Stimulated activated CD4-positive, alpha-beta T cell treated with anti-CD3 and anti-CD28 coated beads, Interleukin-12 subunit alpha, Interleukin-12 subunit beta, amount 100 ng/mL, for 24 hours (primary cell): ENCODE results near the gene CD209.
"Not testable (repeated sequence)": the region's sequence is repeated elsewhere in the genome, so short reads cannot be mapped to it uniquely, and the experiment has no call there.

Source experiments
- DNase-seq, 2 experiments: peaks; one replicate each; pipeline ENCODE4 v3.0.0-alpha.2; 2020; ENCODE audit warnings: low read depth in 2 of 2

The CD209 gene

GRCh38 chr19:7769171-7769570 is 21.8 kb upstream of the CD209 start:
- no peak for DNase-seq

DNA sequence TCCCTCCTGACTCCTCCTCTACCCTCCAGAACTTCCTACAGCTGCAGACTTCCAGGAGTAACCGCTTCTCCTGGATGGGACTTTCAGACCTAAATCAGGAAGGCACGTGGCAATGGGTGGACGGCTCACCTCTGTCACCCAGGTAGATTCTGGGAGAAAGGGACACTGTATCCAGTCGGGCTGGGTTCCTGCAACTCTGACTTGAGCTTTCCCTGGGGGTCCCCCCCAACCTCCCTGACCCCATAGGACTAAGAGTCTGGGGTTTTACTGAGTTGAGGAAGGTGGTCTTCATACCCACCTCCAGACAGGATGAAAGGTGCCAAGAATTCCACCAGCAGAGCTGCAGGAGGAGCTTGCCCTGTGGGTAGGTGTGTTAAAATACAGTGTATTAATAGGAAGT is 20.2 kb upstream of the CD209 start:
- no peak for DNase-seq

GRCh38 chr19:7766535-7766934 is 19.2 kb upstream of the CD209 start:
- DNase-seq: no peak

DNA sequence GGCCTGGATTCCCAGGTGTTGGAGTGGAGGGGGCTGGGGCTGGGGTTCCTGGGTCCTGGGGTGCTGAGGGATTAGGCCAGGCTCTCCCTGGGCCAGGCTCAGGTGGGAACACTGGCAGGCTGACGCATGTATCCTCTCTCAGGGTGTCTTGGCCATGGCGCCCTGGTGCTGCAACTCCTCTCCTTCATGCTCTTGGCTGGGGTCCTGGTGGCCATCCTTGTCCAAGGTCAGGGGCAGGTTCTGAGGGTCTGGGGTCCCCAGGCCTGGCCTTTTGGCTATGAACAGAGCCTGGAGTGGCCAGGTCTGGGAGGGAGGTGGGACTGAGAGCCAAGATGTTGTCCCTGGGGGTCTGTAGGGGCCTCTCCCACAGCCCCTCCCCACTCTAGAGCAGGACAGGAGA is 17.7 kb upstream of the CD209 start:
- DNase-seq: not testable (repeated sequence)

DNA sequence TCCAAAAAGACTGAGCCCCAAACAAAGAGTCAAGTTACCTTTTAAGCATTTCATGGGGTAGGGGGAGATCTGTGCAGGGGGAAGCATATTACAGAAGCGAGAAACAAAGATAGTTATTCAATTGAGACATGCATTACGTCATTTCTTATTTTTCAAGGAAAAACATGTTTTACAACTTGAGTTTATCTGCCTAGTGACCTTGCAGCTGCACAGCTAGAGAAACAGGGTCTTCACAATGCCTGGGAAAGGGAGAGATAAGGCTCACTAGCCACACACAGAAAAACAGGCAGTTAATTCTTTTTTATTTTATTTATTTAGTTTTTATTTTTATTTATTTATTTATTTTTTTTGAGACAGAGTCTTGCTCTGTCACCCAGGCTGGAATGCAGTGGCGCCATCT is 16.8 kb upstream of the CD209 start:
- DNase-seq: not testable (repeated sequence)

- no peak for DNase-seq
Measured at GRCh38 chr19:7763696-7764095, 16.4 kb upstream of the CD209 start.

DNA sequence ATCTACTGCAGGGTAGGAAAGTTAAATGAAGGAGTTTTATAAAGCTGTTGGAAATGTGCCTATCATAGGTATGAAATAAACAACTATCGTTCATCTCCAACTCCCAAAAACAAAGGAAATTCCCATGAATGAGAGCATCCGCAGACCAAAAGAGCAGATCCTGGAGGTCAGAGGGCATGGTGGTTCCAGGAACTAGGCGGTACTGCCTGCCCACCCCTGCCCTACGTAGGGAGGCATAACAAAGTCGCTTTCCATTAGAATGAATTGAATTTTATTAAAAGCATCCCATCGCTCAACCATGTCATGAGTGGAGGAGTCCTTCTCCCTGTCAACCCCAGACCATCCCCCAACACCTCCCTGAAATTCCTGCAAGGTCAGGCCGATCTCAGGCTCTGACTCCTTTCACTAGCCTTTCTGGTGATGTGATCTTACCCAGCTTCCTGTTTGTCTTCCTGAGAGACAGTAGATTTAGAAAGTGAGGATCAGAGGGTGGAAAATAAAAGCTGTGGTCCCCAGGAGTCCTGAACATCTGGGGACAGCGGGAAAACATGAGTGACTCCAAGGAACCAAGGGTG is 15.5 kb upstream of the CD209 start, which contains the start of gene CLEC4M:
TSS of gene CLEC4M (plus strand) at position 525 of the 575 bp plus-strand sequence. CDS start at position 549, 24 bp downstream.
- DNase-seq: no peak

- no peak for DNase-seq
Measured at GRCh38 chr19:7759156-7759555, 11.8 kb upstream of the CD209 start.

- DNase-seq: no peak
Measured at GRCh38 chr19:7757358-7757757, 10.0 kb upstream of the CD209 start.

DNA sequence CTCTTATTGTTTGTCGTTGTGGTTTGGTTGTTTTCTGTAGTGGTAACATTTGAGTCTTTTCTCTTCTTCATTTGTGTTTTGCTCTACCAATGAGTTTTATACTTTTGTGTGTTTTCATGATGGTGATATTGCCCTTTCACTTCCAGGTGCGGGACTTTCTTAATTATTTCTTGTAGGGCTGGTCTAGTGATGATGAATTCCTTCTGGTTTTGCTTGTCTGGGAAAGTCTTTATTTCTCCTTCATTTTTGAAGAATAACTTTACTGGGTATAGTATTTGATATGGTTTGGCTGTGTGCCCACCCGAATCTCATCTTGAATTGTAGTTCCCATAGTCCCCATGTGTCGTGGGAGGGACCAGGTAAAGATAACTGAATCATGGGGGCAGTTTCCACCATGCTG is 8.9 kb upstream of the CD209 start:
- no peak for DNase-seq

DNA sequence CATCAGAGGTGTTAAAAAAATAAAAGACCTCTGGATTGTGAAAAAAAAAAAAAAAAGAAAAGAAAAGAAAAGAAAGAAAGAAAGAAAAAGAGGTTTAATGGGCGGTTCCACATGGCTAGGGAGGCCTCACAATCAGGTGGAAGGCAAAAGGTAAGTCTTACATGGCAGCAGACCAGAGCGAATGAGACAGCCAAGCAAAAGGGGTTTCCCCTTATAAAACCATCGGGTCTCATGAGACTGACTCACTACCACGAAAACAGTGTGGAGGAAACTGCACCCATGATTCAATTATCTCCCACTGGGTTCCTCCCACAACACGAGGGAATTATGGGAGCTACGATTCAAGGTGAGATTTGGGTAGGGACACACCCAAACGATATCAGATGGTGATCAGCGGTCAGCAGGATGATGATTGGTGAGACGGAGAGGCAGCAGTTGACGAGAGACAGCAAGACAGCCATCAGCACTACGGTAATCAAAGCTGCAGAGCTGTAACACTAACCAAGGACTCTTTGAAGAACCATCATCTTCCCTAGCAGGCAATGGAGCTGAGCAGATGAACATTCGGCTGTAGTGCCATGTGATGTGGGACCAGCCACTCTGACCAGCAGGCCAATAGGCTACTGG is 3.9 kb upstream of the CD209 start:
- peak in 1 of 2 experiments; percentile 36 for DNase-seq

DNA sequence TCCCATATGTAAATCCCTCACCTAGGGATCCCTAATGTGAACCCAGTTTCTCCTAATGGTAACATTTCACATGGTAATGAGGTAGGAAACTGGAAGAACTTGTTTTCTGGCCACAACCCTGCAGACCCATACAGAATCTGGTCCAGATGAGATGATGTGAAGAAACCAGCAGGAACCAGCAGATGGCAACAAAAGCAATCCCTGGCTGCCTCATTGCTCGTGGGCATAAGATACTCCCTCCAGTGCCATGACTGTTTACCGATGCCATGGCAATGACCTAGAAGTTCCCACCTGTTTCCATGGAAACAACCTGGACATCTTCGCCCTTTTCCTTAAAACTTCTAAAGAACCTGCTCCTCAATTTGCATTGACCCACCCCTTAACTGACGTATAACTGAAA is 1.4 kb upstream of the CD209 start:
- DNase-seq: no peak

GRCh38 chr19:7748171-7748570 is 837 bp upstream of the CD209 start:
- no peak for DNase-seq

DNA sequence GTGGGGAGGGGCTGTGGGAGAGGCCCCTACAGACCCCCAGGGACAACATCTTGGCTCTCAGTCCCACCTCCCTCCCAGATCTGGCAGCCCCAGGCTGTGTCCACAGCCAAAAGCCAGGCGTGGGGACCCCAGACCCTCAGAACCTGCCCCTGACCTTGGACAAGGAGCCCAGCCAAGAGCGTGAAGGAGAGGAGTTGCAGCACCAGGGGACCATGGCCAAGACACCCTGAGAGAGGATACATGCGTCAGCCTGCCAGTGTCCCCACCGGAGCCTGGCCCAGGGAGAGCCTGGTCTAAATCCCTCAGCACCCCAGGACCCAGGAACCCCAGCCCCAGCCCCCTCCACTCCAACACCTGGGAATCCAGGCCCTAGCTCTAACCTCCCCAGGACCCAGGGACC is 1.0 kb downstream of the CD209 start:
- DNase-seq: not testable (repeated sequence)

GRCh38 chr19:7744871-7745650 is 2.3 kb downstream of the CD209 start:
- no peak for DNase-seq

- no peak for DNase-seq
Measured at GRCh38 chr19:7744199-7744786, 3.0 kb downstream of the CD209 start.

DNA sequence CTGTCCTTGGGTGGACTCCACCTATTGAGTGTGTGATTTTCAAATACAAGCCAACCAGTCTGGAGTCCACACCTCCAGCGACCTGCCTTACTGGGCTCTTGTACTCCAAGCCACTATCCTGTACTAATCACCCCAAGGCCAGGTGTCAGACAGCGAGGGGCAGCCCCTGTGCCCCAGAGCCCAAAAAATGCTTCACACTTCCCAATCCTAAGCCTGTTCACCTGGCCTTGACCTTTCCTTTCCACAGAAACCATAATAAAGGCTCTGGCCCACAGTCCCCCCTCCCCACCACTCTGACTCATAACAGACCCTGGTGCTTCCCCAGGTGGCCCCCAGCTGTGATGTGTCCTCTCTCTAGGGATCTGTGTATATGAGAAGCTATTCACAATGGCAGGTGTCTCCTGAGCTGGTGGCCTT is 3.9 kb downstream of the CD209 start:
- DNase-seq: no peak

GRCh38 chr19:7742991-7743390 is 4.3 kb downstream of the CD209 start:
- no peak for DNase-seq

- no peak for DNase-seq
Measured at GRCh38 chr19:7742575-7742974, 4.8 kb downstream of the CD209 start.

DNA sequence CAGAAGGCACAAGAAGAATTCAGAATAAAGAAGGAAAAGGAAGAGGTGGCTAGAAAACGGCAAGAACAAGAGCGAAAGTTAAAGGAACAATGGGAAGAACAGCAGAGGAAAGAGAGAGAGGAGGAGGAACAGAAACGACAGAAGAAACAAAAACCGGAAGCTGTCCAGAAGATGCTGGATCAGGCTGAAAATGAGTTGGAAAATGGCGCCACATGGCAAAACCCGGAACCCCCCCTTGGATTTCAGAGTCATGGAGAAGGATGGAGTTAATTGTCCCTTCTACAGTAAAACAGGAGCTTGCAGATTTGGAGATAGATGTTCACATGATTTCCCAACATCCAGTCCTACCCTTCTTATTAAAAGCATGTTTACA is 6.7 kb downstream of the CD209 start:
- no peak for DNase-seq

DNA sequence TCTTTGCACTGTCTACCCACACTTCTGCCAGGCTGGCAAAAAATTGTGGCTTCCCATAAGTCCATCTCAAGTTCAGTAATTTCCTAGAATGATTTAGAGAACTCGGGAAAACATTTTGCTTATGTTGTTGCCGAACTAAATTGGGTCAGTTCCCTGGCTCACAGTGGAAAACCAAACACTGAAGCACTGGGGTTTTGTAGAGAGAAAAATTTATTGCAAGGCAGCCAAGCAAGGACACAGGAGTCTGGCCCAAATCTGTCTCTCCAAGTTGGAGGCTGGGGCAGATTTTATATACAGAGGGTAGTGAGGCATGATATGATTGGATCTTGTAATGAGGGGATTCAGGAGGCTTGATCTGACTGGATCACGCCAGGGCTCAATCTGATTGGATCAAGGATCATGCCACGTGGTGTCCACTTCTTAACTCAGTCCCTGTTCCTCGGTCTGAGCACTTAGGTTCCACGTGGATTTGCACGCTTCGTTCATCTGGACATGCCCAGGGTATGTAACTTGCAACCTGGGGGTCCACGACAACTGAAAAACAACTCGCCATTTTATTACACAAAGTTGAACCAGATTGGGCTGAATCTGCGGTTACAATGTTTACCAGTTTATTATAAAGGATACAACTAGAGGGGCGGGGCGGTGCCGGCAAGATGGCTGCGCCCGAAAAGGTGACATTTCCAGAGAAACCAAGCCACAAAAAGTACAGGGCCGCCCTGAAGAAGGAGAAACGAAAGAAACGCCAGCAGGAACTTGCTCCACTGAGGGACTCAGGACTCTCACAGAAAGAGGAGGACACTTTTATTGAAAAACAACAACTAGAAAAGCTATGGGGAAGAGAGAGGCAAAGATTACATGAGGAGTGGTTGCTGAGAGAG is 7.3 kb downstream of the CD209 start:
- no peak for DNase-seq
